GM21367 (cell line): ENCODE measurements around the gene TMEM141.

ENCODE experiments used
- ATAC-seq: cut with Tn5 transposase; IDR thresholded peaks from one replicate; pipeline ENCODE4 v1.9.1; 2021; ENCODE audit not compliant: unreplicated experiment

Gene TMEM141

DNA sequence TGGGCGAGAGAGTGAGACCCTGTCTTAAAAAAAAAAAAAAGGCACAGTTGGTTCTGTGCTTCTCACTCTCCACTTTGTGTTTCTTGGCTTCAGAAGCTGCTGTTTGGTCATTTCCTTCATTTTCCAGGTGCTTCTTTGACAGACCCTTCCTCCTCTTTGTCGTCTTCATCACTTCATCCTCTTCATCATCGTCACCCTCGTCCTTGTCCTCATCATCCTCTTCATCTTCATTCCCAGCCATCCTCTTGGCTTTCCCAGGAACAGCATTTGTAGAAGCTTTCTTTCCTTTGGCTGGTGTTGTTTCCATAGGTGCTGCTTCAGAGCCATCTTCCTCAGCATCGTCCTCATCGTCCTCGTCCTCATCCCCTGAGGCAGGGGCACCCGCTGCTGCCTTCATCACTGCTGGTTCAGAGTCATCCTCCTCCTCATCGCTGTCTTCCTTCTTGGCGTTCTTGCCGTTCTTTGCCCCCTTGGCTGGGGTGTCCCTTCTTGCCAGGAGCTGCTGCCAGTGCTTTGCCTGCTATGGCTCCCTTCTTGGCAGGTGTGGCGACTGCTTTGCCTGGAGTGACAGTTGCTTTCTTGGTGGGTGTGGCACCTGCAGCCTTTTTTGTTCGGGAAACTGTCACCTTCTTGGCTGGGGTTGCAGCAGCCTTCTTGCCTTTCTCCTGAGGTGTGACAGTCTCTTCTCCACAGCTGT, 23.7 kb downstream of the TMEM141 start:
- no peak for ATAC-seq

DNA sequence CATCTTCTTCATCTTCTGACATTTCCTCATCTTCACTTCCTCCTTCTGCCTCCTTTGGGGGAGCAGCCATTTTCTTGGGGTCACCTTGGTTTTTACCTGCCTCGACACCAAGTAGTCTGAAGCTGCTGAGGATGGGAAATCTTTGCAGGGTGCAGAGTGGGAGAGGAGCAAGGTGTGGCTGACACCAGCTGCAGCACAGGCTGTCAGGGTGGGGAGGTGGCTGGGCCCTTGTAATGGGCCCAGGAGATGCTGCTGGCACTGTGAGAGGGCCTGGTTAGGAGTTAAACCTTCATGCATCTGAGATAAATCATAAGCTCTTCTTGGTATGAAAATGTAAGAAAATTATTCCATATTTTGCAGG, 24.3 kb downstream of the TMEM141 start:
- no peak for ATAC-seq

DNA sequence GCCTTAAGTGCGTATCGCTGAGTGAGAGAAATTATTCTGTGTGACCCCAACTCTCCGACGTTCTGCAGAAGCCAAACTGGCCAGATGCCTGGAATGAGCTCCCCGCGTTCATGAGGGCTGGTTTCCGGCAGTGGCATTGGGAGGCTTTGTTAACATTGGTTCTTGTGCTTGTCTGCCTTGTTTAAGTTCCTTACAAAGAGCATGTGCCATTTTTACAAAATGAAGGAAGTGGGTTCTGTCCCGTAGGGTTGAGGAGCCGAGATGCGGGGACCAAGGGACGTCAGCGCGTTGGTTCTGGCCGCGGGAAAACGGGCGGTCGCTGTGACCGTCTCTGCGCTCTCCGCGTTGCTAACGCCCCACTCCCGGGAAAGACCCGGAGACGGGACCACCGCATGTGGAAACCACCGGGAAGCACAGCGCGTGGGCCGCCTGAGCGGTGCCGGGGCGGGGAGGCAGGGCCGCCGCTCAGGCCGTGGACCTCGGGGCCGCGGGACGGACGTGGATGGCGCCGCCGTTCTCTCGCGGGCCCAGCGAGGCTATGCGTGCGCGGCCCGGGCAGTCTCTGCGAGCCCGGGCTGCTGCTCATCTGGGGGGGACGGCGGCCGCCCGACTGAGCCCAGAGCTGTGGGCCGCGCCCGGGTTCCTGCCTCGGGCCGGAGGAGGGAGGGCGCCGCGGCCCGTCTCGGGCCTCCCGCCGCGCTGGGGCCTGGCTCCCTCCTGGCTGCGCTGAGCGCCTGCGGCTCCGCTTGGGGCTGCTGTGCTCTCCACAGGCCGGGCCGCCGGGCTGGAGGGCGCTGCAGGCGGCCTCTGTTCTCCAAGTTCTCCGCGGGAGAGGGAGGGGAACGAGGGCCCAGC, 30.1 kb downstream of the TMEM141 start:
- no peak for ATAC-seq

DNA sequence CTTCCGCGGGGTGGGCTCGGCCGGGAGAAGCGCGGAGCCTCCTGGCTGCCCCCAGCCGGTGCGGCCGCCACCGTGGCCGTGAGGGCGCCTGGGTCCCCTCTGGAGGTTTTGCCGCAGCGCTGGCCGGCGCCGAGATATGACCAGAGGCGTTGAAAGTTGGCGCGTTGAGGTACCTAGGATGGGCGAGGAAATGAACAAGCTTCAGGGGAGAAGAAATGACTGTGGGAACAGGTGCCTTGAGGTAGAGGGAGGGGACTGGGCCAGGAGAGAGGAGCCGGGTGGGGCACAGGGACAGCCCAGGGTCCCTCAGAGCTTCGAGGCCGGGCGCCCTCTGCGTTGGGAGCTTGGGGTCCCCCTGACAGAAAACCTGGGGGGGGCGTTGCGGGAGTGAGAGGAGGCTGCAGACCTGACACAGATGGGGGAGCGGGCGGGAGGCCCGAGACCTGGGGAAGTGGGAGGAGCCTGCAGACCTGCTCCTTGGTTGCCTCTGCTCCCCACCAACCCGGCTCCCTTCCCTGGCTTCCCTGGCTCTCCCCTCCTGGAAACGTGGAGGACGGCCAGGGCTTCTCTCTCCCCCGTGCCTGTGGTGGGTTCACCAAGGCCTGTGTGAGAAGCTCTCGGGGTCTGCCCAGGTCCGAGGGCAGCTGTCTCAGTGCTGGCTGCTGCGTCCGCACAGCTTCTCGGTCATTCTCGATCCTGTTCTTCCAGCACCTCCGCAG, 30.8 kb downstream of the TMEM141 start:
- ATAC-seq = no peak

DNA sequence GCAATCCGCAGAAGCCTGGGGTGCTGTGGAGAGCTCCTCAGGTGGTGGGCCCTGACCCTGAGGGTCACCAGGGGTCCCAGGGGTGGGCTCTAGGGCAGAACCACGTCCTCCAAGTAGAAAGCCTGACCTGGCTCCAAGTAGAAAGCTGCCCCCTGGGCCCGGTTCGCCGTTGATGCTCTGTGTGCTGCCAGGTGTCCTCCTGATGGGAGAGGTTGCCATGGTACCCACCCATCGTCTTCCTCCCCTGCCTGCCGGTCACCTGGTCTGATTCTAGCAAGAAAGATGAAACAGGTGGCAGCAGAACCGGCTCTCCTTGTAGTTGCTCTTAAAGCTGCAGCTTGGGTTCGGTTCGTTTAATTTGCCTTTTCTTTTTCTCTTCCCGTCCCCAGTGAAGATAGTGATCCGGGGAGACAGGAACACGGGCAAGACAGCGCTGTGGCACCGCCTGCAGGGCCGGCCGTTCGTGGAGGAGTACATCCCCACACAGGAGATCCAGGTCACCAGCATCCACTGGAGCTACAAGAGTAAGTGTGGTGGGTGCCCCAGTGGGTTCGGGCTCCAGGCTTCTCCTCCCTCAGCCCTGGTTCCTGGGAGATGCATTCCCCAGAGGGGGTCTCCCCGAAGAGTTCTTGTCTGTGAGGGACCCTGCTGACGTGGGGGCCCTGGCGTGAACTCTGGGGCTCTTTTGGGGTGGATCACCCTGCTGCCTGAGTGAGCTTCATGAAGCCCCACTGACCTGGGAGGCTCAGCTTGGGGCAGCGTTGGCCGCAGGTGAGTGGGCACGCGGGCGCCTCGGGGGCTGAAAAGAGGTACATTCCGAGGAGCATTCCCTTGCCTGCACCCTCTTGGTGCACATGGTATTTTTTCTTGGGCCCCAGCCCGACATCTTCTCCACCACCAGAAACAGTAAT, 32.2 kb downstream of the TMEM141 start:
- no peak for ATAC-seq

DNA sequence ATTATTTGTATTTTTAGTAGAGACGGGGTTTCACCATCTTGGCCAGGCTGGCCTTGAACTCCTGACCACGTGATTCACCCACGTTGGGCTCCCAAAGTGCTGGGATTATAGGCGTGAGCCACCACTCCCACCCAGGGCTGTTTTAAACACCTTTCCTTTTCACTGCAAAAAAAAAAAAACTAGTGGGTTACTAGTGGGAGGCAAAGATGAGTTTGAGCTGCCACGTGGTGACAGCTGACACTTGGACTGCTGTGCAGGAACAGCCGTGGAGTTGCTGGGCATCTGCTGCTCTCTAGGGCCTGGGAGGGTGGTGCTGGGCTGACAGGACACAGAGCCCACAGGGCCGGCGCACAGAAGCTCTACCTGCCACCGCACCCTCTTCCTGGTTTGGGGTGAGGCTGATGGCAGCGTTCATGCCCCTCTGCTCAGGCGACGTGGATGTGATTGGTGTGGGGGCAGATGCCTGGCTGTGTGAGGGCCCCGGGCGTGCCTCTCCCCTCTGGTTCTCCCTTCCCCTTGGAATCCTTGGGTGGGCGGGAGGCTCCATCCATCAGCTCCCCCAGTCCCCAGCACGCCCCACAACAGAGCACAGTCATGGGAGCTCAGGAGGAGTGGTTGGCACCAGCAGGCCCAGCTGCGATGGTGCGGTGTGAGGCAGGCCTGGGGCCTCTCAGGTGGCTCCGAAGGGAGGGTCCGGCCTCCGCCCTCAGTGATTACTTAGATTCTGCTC, 33.5 kb downstream of the TMEM141 start:
- ATAC-seq = no peak

DNA sequence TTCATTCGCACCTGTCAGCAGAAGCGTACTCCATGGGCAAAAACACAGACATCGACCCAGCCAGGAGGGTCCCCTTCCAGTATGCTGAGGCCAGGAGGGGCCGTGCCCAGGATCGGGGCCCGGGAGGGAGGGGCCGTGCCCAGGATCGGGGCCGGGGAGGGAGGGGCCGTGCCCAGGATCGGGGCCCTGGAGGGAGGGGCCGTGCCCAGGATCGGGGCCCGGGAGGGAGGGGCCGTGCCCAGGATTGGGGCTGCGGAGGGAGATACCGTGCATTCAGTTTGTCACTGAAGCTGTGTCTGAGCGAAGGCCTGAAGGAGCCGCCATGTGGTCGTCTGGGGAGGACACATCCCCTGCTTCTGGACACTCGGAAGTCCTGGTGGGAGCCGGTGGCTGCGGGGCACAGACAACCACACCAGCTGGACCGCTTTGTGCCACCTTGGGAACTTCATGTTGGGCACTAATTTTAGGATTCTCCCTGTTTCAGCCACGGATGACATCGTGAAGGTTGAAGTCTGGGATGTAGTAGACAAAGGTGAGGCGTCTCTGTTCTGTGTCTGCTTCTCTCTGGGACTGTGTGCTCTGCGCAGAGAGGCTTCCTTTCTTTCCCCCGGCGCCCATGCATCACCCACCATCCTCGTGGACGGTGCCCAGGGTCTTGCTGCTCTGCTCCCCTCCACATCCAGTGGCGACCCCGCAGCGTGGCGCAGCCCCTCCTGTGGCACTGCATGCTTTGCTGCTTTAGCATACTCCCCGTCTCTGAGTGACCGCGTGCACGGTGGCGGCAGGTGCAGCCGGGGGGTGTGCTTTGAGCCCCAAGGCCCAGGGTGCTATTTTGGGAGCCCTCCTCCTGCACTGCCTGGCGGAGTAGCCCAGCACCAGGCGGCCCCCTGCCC, 34.4 kb downstream of the TMEM141 start:
- no peak for ATAC-seq

DNA sequence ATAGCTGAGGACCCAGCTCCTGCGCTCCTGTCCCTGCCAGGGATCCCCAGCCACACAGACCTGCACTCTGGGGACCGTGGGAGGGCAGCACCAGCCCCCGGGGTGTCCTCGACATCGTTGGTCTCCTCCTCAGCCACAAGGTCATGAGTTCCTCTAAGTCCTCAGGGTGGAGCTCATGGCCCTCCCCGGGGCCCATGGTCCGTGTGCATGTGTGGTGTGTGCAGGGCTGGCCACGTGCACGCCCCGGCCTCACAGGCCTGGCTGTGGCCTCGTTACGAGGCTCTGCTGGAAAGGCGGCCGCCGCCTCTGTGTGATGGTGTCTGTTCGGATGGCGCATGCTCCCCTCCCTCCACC, 35.0 kb downstream of the TMEM141 start:
- ATAC-seq = no peak

DNA sequence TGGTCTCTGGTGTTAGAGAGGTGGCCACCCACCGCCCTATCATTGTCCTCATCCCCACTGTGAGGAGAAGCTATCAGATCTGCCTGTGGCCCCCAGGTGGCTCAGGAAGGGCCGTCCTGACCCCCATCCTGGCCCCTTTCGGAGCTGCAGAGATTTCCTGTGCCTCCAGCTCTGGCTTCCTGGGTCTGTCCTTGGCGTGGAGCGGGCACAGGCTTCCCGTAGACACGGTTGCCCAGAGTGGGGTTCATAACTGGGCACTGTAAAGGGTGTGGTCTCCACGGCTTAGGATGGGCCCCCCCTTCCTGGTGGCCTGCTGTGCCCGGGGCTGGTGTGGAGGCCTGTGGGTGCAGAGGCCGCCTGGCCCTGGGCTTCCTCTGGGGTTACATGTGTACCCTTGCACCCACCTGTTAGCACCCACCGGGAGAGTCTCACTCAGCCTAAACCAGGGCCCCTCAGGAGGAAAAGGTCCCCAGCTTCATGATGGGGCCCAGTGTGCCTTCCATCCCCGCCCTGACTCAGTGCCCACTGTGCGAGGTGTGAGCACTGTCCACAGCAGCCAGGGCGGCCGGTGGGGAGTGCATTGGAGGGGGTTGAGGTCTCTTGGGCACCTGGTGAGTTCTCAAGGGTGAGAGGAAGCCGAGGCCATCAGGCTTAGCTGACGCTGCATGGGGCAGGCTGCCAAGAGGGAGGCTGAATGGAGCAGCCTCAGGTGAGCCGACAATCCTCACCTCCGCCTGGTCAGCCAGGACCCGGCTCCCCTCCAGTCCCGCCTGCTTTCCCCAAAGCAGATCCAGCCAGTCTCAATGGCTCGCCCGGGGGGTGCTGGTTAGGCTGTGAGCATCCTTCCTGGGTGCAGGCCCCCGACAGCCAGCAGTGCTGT, 35.8 kb downstream of the TMEM141 start:
- ATAC-seq = no peak

DNA sequence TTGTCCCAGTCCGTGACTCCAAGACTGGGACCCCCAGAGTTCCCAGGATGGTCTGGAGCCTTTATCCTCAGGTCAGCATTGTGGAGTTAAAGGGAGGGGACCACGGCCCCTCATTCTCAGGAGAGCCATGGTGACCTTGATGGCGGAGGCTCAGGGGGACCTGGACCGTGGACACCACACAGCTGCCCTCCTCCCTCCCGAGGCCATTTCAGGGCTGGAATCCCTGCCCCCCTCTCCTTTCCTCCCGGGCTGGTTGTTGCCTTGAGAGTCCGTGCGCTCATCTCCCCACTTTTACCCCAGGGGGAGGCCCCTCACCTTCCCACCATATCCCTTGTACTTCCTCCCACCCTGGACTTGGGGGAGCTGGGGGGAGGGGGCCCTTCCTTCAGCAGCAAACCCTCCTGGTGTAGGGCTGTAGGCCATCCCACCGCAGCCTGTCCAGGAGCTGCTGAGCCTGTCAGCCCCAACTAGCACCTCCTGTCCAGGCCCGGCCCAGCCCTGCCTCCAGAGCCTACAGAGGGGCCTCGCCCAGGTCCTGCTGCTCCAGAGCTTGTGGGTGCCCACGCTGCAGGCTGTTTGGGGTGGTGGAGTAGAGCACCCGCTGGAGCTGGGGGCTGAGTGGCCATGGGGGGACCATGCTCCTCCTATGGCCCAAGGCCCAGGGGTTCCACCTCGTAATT, 36.8 kb downstream of the TMEM141 start:
- no peak for ATAC-seq

DNA sequence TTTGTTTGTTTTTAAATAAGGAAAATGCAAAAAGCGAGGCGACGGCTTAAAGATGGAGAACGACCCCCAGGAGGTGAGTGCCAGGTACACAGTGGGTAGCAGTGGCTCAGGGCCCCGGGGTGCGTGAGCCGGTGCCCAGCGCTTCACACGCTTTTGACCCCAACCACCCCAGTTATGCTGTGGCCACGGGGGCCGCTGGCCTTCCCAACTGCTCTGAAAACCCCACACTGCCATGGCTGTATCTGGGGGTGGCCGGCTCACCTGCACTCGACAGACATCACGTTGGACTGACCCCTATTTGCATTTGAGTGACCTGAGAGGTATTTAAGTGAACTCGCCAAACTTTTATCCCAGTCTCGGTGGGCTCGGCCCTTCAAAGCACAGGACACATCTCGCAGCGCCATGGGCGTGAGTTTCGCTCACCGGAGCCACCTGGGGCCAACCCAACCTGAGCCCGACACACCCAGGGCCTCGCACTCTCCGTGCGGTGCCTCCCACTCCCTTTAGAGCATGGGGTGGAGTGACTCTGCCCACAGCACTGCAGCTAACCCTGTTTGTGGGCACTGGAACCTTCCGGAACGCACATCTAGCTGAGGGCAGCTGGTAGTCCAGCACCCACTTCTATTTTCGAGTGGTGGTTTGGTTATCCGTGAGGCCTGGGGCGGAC, 37.5 kb downstream of the TMEM141 start:
- ATAC-seq = no peak

DNA sequence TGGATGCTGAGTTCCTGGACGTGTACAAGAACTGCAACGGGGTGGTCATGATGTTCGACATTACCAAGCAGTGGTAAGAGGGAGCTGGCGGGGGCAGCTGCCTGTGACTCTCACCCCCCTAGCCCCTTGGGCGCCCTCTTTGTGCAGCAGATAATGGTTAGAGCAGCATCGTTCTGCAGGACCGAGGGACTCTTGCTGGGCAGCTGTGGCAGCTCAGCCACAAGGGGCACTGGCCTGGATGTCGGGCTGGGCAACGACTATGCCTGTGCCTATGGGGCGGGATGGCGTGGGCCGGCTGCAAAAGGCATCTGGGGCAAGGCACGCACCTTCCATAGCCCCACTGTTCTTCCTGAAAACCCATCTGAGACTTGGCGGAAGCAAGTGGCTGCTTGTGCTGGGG, 38.3 kb downstream of the TMEM141 start:
- ATAC-seq = no peak

DNA sequence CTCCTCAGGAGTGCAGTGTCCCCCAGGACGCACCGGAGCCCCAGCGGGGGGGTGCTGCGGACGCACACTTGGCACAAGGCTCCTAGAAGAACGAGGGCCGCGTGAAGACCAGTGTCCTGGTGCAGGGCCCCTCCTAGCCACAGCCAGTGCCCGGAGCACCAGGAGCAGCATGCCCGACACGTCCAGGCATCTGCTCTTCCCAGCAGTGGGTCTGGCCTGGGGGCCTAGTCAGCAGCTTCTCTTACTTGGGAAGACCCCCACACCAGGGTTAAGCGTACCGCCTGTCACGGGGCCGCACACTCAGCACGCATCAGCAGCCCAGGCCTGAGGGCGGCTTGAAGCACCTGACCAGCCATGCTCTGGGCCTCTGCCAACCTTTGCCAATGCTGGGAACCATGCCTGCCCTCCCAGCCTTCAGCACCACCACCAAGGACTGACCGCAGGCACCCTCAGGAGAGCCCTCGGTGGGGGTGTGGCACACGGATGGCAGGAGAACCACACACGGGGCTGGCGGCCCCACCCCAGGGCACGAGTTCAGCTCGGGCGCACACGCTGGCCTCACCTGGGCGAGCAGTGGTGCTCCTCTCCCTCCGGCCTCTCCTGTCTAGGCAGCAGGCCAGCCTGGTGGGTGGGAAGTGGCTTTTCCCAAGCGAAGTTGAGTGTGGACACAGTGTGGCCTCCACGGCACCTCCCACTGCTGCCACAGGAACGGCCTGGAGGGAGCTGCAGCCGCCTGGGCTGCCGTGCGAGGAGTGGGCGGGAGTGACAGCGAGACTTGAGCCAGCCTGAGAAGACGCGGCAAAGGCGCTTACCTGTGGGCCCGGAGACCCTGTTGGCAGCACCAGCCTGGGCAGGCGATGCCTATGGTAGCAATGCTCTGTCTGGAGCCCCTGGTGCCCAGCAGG, 39.1 kb downstream of the TMEM141 start:
- ATAC-seq = no peak

DNA sequence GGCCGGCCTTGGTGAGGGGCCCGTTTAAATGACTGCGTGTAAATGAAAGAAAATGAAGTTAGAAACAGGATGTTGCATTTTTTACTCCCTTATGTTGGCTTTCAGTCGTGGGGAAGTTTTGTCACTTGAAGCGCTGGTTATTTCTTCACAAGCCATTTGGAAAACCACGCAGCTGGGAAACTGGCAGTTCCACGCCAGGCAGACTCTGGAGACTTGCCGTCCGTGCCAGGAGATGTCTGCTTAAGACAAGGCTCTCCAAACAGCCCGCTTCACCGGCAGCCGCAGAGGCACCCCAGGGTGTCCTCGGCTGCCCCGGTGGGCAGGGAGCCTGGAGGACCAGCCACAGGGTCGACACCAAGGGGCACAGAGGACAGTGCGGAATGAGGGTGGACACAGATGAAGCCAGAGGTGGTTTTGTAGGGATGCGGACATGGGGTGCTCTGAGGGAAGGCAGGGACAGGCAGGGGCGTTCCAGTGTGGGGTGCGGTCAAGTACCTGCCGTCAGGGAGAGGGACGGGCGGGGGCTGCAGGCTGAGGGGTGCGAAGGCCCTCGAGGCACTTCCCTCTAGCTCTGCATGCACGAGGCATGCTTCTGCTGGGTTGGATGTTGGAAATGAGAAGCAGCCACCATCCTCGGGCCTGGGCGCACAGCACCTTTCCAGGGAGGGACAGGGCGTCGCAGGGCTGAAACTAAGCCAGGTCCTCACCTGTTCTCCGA, 40.0 kb downstream of the TMEM141 start:
- no peak for ATAC-seq

DNA sequence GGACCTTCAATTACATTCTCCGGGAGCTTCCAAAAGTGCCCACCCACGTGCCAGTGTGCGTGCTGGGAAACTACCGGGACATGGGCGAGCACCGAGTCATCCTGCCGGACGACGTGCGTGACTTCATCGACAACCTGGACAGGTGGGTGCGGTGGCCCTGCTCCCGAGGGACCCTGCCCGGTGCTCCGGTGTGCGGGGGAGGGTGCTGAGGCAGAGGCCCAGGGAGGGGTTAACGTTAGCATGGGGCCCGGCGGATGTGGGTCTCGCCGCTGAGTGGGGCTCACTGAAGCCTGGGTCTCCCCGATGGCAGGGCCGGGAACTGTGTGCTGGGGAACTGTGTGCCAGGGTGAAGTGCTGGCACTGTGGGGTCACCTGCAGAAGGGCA, 40.6 kb downstream of the TMEM141 start:
- no peak for ATAC-seq

DNA sequence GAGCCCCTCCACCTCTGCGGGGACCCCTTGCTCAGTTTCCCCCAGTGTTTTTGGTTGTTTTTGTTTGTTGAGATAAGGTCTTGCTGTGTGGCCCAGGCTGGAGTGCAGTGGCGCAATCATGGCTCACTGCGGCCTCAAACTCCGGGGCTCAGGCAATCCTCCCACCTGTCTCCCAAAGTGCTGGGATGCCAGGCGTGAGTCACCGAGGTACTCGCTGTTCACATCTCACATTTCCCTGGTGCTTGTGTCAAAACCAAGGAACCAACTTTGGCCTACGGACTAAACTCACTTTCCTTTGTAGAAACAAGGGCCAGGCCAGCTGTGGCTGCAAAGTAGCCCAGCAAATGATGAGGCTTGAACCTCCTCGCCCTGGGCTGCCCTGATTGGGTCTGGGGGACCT, 41.4 kb downstream of the TMEM141 start:
- no peak for ATAC-seq
